HepG2 (cell line): Measurements from ENCODE around the gene EFEMP2. TPM values are rescaled to one million over a fixed set of nuclear protein-coding genes. Genes with fewer than 3 reads are reported as not detected.

Experiments used
- BCLAF1 ChIP-seq: fragments of 450-650 bp; IDR thresholded peaks from 2 replicates; pipeline ENCODE4 v1.6.1; 2017; ENCODE audit warnings: mild to moderate bottlenecking
- CENPT ChIP-seq: sonication (generic); formaldehyde crosslinking; IDR thresholded peaks from 2 replicates; pipeline ENCODE4 v1.8.0; 2022; ENCODE audit warnings: low read depth, mild to moderate bottlenecking, moderate library complexity, missing genetic modification reagents
- DNMT3B ChIP-seq: conservative IDR thresholded peaks from 2 replicates; pipeline ENCODE4 v1.6.1; 2016; ENCODE audit warnings: missing biosample characterization, control low read depth
- HNF4G ChIP-seq, 2 experiments: sonication (generic) in 1 of 2; formaldehyde crosslinking in 1 of 2; IDR thresholded peaks; 2 replicates each; pipeline versions ENCODE4 v1.4.0 to v1.6.1; 2011 to 2020; ENCODE audit warnings: borderline replicate concordance in 2 of 2, low read depth in 2 of 2, mild to moderate bottlenecking in 2 of 2, low read length in 1 of 2, missing genetic modification reagents in 1 of 2, moderate library complexity in 1 of 2
- IKZF4 ChIP-seq: sonication (generic); formaldehyde crosslinking; IDR thresholded peaks from 2 replicates; pipeline ENCODE4 v1.5.1; 2020; ENCODE audit warnings: borderline replicate concordance, mild to moderate bottlenecking, low read depth, missing genetic modification reagents; ENCODE audit errors: not compliant biosample characterization
- KLF13 ChIP-seq: sonication (generic); formaldehyde crosslinking; IDR thresholded peaks from 2 replicates; pipeline ENCODE4 v1.4.0; 2020; ENCODE audit warnings: mild to moderate bottlenecking, missing genetic modification reagents
- MATR3 ChIP-seq: sonication (generic); formaldehyde crosslinking; IDR thresholded peaks from 2 replicates; pipeline ENCODE4 v1.4.0; 2020; ENCODE audit warnings: missing genetic modification reagents
- PCBP2 ChIP-seq: fragments of 200-400 bp; formaldehyde crosslinking; optimal IDR thresholded peaks from 2 replicates; pipeline ENCODE3; 2018; ENCODE audit warnings: low read length, low read depth; ENCODE audit not compliant: poor library complexity, severe bottlenecking
- POGZ ChIP-seq: sonication (generic); formaldehyde crosslinking; IDR thresholded peaks from 2 replicates; pipeline ENCODE4 v1.4.0; 2020; ENCODE audit warnings: mild to moderate bottlenecking, missing genetic modification reagents
- RBAK ChIP-seq: sonication (generic); formaldehyde crosslinking; IDR thresholded peaks from 2 replicates; pipeline ENCODE4 v1.5.1; 2020; ENCODE audit warnings: mild to moderate bottlenecking, missing genetic modification reagents
- SMYD3 ChIP-seq: sonication (generic); formaldehyde crosslinking; IDR thresholded peaks from 2 replicates; pipeline ENCODE4 v1.8.1; 2023; ENCODE audit warnings: mild to moderate bottlenecking, missing genetic modification reagents
- ZNF235 ChIP-seq: sonication (generic); formaldehyde crosslinking; IDR thresholded peaks from 2 replicates; pipeline ENCODE4 v1.8.1; 2023; ENCODE audit warnings: mild to moderate bottlenecking, missing genetic modification reagents, borderline replicate concordance
- ZNF24 ChIP-seq: fragments of 450-650 bp; IDR thresholded peaks from 2 replicates; pipeline ENCODE4 v1.6.1; 2017; ENCODE audit warnings: antibody characterized with exemption, mild to moderate bottlenecking
- ZNF335 ChIP-seq: sonication (generic); formaldehyde crosslinking; IDR thresholded peaks from 2 replicates; pipeline ENCODE4 v1.4.0; 2020; ENCODE audit warnings: missing genetic modification reagents
- ZNF382 ChIP-seq: sonication (generic); formaldehyde crosslinking; IDR thresholded peaks from 2 replicates; pipeline ENCODE4 v1.5.0; 2020; ENCODE audit warnings: missing genetic modification reagents, mild to moderate bottlenecking, borderline replicate concordance
- ZNF451 ChIP-seq: sonication (generic); formaldehyde crosslinking; IDR thresholded peaks from 2 replicates; pipeline ENCODE4 v1.5.0; 2020; ENCODE audit warnings: mild to moderate bottlenecking, missing genetic modification reagents
- ZNF546 ChIP-seq: sonication (generic); formaldehyde crosslinking; conservative IDR thresholded peaks from 2 replicates; pipeline ENCODE4 v1.8.1; 2023; ENCODE audit warnings: mild to moderate bottlenecking, missing genetic modification reagents
- ZNF878 ChIP-seq: sonication (generic); formaldehyde crosslinking; IDR thresholded peaks from 2 replicates; pipeline ENCODE4 v1.8.1; 2023; ENCODE audit warnings: mild to moderate bottlenecking, missing genetic modification reagents, moderate library complexity
- polyA plus RNA-seq, 8 experiments: library from polyadenylated mRNA; depleted of rRNA in 3 of 8; stranded (reverse) in 7 of 8; unstranded in 1 of 8; fragments of >200 nt; fragmentation: Illumina TruSeq in 4 of 8; extraction: Trizol in 4 of 8; gene quantifications; 2 replicates each; pipeline versions ENCODE4 v1.2.1 to v1.2.3, GENCODE V29; 2011 to 2016; ENCODE audit warnings: low read depth in 4 of 8, missing spikeins in 1 of 8, mixed read lengths in 1 of 8; ENCODE audit not compliant: insufficient read depth in 1 of 8
- total RNA-seq, 5 experiments: library from RNA; depleted of rRNA; stranded (reverse); fragments of >200 nt; fragmentation: Illumina TruSeq; extraction: Trizol; gene quantifications; 2 replicates each; pipeline ENCODE4 v1.2.3, GENCODE V29; 2016; ENCODE audit warnings: low read depth in 1 of 5
- TF ChIP-seq, protein P1 (sequence below): sonication (generic); formaldehyde crosslinking; IDR thresholded peaks from 2 replicates; pipeline ENCODE4 v1.4.0; 2020; ENCODE audit warnings: missing genetic modification reagents

The EFEMP2 gene
- total and polyA plus RNA-seq, 2 of the 13 experiments (the other 11 are each of a cell fraction or from before 2014, with no cell fraction given), result 7.4 to 29.7 TPM

DNA sequence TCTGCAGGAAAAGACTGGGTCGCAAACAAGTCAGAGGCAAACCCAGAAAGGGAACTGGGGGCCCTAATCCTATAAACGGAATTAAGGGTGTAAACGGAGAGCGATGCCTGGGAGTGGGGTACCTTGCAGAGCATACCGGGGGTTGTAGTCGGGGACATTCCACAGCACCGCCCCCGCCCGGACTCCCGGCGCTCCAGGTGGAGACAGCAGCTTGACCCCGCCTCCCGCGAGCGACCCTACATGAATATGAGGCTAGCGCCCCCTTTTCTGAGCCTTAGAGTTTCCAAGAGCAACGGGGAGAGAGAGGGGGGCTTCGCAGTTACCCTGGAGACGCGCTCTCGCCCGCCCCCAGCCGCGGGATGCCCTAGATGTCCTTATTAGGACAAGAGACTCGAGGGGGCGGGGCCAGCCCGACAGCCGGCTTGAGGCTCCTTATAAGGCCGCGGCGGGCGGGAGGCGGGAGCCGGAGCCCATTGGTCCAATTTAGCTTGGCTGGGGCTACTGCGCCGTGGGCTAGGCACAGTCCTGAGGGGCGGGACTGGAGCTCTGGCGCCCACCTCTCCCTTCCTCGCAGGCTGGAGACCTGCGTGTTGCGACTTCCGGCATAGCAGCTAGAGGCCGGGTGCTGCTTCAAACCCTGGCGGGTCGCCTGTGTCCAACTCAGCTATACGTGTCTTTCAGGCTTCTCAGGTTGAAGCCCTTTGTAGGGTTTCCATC is 13.3 kb downstream of the EFEMP2 start (continued):
- TF ChIP-seq, protein P1, sequence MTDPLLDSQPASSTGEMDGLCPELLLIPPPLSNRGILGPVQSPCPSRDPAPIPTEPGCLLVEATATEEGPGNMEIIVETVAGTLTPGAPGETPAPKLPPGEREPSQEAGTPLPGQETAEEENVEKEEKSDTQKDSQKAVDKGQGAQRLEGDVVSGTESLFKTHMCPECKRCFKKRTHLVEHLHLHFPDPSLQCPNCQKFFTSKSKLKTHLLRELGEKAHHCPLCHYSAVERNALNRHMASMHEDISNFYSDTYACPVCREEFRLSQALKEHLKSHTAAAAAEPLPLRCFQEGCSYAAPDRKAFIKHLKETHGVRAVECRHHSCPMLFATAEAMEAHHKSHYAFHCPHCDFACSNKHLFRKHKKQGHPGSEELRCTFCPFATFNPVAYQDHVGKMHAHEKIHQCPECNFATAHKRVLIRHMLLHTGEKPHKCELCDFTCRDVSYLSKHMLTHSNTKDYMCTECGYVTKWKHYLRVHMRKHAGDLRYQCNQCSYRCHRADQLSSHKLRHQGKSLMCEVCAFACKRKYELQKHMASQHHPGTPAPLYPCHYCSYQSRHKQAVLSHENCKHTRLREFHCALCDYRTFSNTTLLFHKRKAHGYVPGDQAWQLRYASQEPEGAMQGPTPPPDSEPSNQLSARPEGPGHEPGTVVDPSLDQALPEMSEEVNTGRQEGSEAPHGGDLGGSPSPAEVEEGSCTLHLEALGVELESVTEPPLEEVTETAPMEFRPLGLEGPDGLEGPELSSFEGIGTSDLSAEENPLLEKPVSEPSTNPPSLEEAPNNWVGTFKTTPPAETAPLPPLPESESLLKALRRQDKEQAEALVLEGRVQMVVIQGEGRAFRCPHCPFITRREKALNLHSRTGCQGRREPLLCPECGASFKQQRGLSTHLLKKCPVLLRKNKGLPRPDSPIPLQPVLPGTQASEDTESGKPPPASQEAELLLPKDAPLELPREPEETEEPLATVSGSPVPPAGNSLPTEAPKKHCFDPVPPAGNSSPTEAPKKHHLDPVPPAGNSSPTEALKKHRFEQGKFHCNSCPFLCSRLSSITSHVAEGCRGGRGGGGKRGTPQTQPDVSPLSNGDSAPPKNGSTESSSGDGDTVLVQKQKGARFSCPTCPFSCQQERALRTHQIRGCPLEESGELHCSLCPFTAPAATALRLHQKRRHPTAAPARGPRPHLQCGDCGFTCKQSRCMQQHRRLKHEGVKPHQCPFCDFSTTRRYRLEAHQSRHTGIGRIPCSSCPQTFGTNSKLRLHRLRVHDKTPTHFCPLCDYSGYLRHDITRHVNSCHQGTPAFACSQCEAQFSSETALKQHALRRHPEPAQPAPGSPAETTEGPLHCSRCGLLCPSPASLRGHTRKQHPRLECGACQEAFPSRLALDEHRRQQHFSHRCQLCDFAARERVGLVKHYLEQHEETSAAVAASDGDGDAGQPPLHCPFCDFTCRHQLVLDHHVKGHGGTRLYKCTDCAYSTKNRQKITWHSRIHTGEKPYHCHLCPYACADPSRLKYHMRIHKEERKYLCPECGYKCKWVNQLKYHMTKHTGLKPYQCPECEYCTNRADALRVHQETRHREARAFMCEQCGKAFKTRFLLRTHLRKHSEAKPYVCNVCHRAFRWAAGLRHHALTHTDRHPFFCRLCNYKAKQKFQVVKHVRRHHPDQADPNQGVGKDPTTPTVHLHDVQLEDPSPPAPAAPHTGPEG (CRISPR knock-in tag), result no peak; the same call in 1 of the 2 replicates
- TF ChIP-seq ZNF235 (CRISPR knock-in tag) (no peak), ZNF878 (CRISPR knock-in tag) (peak; percentile 19; the same call in 1 of the 2 replicates), DNMT3B (CRISPR knock-in tag) (no peak), HNF4G (IDR thresholded peaks at IDR 0.05; ENCODE audit: borderline replicate concordance, low read depth, low read length) (no peak), HNF4G (CRISPR knock-in tag; IDR thresholded peaks at IDR 0.05; ENCODE audit: borderline replicate concordance, low read depth) (no peak), MATR3 (CRISPR knock-in tag) (no peak), RBAK (no peak), CENPT (CRISPR knock-in tag) (no peak), SMYD3 (CRISPR knock-in tag) (no peak), ZNF382 (CRISPR knock-in tag) (no peak), ZNF24 (no peak), ZNF335 (CRISPR knock-in tag) (no peak), BCLAF1 (no peak), ZNF546 (no peak), IKZF4 (CRISPR knock-in tag) (no peak), KLF13 (CRISPR knock-in tag) (0 out of 2 replicates have a peak, but pooled peaks have one; percentile 7), PCBP2 (no peak), POGZ (CRISPR knock-in tag) (no peak), ZNF451 (CRISPR knock-in tag) (no peak)
